Erythroblast (primary cell): ENCODE data around the gene TTLL8.
"Not testable (repeated sequence)": the region's sequence is repeated elsewhere in the genome, so short reads cannot be mapped to it uniquely, and the experiment has no call there.

ENCODE experiments used
- GATA1 ChIP-seq: IDR thresholded peaks from 2 replicates; pipeline ENCODE4 v1.6.1; 2011; ENCODE audit warnings: low read depth, mild to moderate bottlenecking, control low read depth, low read length, moderate library complexity
- POLR2A ChIP-seq: IDR thresholded peaks from 2 replicates; pipeline ENCODE4 v1.6.1; 2011; ENCODE audit warnings: mild to moderate bottlenecking, low read length

GRCh38 chr22:49989826-49990225 lies 68.3 kb downstream of the TTLL8 start:
- not testable (repeated sequence) for TF ChIP-seq POLR2A, GATA1
